ENCODE measurements around the gene CEP76.

GRCh38 chr18:12742453-12742852 lies 39.9 kb upstream of the CEP76 start:
- TF ChIP-seq CTCF (IDR thresholded peaks at IDR 0.05 in 4 of 5, conservative IDR thresholded peaks at IDR 0.05 in 1 of 5) = no peak
- no peak for TF ChIP-seq POLR2A (IDR thresholded peaks at IDR 0.05)
